ENCODE measurements around the gene ARHGEF18.

Gene ARHGEF18

DNA sequence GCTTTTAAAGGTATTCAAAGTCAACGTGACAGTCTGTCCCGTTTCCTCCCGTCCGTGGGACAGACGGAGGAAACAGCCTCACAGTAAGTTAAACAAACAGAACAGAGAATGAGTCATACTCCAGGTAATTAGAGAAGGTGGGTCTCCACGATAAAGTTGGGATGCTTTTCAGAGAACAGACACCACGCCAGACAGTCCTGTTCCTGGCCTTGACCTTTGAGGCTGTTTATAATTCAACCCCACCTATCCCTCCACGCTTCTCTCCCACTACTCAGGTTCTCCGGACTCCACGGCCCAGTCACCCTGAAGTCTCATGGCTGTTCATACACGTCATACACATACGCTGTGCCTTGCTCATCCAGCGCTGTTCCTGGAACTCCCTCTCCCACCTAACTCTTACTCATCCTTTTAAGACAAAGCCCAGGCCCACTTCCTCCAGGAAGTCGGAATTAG lies 42.5 kb downstream of the ARHGEF18 start:
- H3K27ac ChIP-seq (ENCODE audit: extremely low read depth, low read depth, low read length), result peak overlapping the region; percentile 17; the same call in 1 of the 2 replicates
- no peaks in the 10 kb centered on the region for H3K36me3 ChIP-seq (ENCODE audit: control insufficient read depth in 2 of 2, insufficient read depth in 1 of 2, low read length in 2 of 2)
- H3K9me3 ChIP-seq (ENCODE audit: control insufficient read depth, insufficient read depth, low read depth, low read length), result no peaks in the 10 kb centered on the region
- POLR2A ChIA-PET, result no interaction called here
- CTCF ChIA-PET, result interaction anchor here (2.1 to 2.5 kb wide), 2 partner anchors 8 to 10 kb away, joined by 7 to 12 read pairs; no protein-coding TSS in a partner anchor
- no peak overlapping the region for H3K4me3 ChIP-seq (ENCODE audit: low read depth, low read length)
- H3K4me1 ChIP-seq (ENCODE audit: control insufficient read depth, insufficient read depth, low read length), result peaks cover 6% of the 10 kb centered on the region
- TF ChIP-seq BCL11A (tag by site-specific recombination; IDR thresholded peaks at IDR 0.05; ENCODE audit: low read depth), result no peak
- no peak for TF ChIP-seq ZNF529 (tag by site-specific recombination; IDR thresholded peaks at IDR 0.05; ENCODE audit: insufficient replicate concordance)
- 0 out of 2 replicates have a peak, but pooled peaks have one; percentile 45 for TF ChIP-seq ZEB2 (tag by site-specific recombination; IDR thresholded peaks at IDR 0.05)
- 0 out of 2 replicates have a peak, but pooled peaks have one; percentile 10 for TF ChIP-seq SP2 (tag by site-specific recombination; IDR thresholded peaks at IDR 0.05)
- TF ChIP-seq, protein P1, sequence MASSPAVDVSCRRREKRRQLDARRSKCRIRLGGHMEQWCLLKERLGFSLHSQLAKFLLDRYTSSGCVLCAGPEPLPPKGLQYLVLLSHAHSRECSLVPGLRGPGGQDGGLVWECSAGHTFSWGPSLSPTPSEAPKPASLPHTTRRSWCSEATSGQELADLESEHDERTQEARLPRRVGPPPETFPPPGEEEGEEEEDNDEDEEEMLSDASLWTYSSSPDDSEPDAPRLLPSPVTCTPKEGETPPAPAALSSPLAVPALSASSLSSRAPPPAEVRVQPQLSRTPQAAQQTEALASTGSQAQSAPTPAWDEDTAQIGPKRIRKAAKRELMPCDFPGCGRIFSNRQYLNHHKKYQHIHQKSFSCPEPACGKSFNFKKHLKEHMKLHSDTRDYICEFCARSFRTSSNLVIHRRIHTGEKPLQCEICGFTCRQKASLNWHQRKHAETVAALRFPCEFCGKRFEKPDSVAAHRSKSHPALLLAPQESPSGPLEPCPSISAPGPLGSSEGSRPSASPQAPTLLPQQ (tag by site-specific recombination; IDR thresholded peaks at IDR 0.05), result 0 out of 2 replicates have a peak, but pooled peaks have one; percentile 23
- no peak for TF ChIP-seq RBAK (tag by site-specific recombination; IDR thresholded peaks at IDR 0.05)
- TF ChIP-seq, protein P2, sequence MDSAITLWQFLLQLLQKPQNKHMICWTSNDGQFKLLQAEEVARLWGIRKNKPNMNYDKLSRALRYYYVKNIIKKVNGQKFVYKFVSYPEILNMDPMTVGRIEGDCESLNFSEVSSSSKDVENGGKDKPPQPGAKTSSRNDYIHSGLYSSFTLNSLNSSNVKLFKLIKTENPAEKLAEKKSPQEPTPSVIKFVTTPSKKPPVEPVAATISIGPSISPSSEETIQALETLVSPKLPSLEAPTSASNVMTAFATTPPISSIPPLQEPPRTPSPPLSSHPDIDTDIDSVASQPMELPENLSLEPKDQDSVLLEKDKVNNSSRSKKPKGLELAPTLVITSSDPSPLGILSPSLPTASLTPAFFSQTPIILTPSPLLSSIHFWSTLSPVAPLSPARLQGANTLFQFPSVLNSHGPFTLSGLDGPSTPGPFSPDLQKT (IDR thresholded peaks at IDR 0.05; ENCODE audit: borderline replicate concordance, low read depth, low read length), result no peak
- TF ChIP-seq, protein P3, sequence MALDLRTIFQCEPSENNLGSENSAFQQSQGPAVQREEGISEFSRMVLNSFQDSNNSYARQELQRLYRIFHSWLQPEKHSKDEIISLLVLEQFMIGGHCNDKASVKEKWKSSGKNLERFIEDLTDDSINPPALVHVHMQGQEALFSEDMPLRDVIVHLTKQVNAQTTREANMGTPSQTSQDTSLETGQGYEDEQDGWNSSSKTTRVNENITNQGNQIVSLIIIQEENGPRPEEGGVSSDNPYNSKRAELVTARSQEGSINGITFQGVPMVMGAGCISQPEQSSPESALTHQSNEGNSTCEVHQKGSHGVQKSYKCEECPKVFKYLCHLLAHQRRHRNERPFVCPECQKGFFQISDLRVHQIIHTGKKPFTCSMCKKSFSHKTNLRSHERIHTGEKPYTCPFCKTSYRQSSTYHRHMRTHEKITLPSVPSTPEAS (tag by site-specific recombination; IDR thresholded peaks at IDR 0.05), result no peak
- TF ChIP-seq KLF1 (tag by site-specific recombination; IDR thresholded peaks at IDR 0.05), result peak; percentile 7; the same call in 1 of the 2 replicates
- TF ChIP-seq MZF1 (tag by site-specific recombination; IDR thresholded peaks at IDR 0.05; ENCODE audit: borderline replicate concordance), result no peak
- no peak for TF ChIP-seq BCL11B (tag by site-specific recombination; IDR thresholded peaks at IDR 0.05; ENCODE audit: low read depth)
- TF ChIP-seq ZNF629 (tag by site-specific recombination; IDR thresholded peaks at IDR 0.05), result peak; percentile 69
- no peak for TF ChIP-seq ZNF792 (tag by site-specific recombination; IDR thresholded peaks at IDR 0.05)
- TF ChIP-seq ZBTB21 (tag by site-specific recombination; IDR thresholded peaks at IDR 0.05), result peak; percentile 62
- no peak for TF ChIP-seq ZNF223 (tag by site-specific recombination; IDR thresholded peaks at IDR 0.05)
- TF ChIP-seq, protein P4, sequence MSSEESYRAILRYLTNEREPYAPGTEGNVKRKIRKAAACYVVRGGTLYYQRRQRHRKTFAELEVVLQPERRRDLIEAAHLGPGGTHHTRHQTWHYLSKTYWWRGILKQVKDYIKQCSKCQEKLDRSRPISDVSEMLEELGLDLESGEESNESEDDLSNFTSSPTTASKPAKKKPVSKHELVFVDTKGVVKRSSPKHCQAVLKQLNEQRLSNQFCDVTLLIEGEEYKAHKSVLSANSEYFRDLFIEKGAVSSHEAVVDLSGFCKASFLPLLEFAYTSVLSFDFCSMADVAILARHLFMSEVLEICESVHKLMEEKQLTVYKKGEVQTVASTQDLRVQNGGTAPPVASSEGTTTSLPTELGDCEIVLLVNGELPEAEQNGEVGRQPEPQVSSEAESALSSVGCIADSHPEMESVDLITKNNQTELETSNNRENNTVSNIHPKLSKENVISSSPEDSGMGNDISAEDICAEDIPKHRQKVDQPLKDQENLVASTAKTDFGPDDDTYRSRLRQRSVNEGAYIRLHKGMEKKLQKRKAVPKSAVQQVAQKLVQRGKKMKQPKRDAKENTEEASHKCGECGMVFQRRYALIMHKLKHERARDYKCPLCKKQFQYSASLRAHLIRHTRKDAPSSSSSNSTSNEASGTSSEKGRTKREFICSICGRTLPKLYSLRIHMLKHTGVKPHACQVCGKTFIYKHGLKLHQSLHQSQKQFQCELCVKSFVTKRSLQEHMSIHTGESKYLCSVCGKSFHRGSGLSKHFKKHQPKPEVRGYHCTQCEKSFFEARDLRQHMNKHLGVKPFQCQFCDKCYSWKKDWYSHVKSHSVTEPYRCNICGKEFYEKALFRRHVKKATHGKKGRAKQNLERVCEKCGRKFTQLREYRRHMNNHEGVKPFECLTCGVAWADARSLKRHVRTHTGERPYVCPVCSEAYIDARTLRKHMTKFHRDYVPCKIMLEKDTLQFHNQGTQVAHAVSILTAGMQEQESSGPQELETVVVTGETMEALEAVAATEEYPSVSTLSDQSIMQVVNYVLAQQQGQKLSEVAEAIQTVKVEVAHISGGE (tag by site-specific recombination; conservative IDR thresholded peaks at IDR 0.05; ENCODE audit: low read depth), result no peak
- TF ChIP-seq ZNF302 (tag by site-specific recombination; IDR thresholded peaks at IDR 0.05; ENCODE audit: low read depth), result no peak
- no peak for TF ChIP-seq ZFP41 (tag by site-specific recombination; IDR thresholded peaks at IDR 0.05; ENCODE audit: borderline replicate concordance)
- TF ChIP-seq SP7 (tag by site-specific recombination; IDR thresholded peaks at IDR 0.05), result peak; percentile 63
- no peak for TF ChIP-seq GLIS1 (tag by site-specific recombination; IDR thresholded peaks at IDR 0.05)
- TF ChIP-seq ZIC2 (tag by site-specific recombination; IDR thresholded peaks at IDR 0.05), result no peak
- TF ChIP-seq, protein P5, sequence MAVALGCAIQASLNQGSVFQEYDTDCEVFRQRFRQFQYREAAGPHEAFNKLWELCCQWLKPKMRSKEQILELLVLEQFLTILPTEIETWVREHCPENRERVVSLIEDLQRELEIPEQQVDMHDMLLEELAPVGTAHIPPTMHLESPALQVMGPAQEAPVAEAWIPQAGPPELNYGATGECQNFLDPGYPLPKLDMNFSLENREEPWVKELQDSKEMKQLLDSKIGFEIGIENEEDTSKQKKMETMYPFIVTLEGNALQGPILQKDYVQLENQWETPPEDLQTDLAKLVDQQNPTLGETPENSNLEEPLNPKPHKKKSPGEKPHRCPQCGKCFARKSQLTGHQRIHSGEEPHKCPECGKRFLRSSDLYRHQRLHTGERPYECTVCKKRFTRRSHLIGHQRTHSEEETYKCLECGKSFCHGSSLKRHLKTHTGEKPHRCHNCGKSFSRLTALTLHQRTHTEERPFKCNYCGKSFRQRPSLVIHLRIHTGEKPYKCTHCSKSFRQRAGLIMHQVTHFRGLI (tag by site-specific recombination; IDR thresholded peaks at IDR 0.05), result no peak
- TF ChIP-seq KLF16 (tag by site-specific recombination; IDR thresholded peaks at IDR 0.05), result no peak
- TF ChIP-seq, protein P6, sequence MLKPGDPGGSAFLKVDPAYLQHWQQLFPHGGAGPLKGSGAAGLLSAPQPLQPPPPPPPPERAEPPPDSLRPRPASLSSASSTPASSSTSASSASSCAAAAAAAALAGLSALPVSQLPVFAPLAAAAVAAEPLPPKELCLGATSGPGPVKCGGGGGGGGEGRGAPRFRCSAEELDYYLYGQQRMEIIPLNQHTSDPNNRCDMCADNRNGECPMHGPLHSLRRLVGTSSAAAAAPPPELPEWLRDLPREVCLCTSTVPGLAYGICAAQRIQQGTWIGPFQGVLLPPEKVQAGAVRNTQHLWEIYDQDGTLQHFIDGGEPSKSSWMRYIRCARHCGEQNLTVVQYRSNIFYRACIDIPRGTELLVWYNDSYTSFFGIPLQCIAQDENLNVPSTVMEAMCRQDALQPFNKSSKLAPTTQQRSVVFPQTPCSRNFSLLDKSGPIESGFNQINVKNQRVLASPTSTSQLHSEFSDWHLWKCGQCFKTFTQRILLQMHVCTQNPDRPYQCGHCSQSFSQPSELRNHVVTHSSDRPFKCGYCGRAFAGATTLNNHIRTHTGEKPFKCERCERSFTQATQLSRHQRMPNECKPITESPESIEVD (tag by site-specific recombination; IDR thresholded peaks at IDR 0.05), result no peak
- peak; percentile 71 for TF ChIP-seq ZNF366 (tag by site-specific recombination; conservative IDR thresholded peaks at IDR 0.05)
- TF ChIP-seq ZNF521 (tag by site-specific recombination; IDR thresholded peaks at IDR 0.05), result no peak
- TF ChIP-seq ZNF48 (tag by site-specific recombination; IDR thresholded peaks at IDR 0.05), result no peak
- TF ChIP-seq, protein P7, sequence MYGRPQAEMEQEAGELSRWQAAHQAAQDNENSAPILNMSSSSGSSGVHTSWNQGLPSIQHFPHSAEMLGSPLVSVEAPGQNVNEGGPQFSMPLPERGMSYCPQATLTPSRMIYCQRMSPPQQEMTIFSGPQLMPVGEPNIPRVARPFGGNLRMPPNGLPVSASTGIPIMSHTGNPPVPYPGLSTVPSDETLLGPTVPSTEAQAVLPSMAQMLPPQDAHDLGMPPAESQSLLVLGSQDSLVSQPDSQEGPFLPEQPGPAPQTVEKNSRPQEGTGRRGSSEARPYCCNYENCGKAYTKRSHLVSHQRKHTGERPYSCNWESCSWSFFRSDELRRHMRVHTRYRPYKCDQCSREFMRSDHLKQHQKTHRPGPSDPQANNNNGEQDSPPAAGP (tag by site-specific recombination; IDR thresholded peaks at IDR 0.05), result peak; percentile 78

All from HEK293 (cell line).